ENCODE data around the gene DNM3.

- TF ChIP-seq CTCF (IDR thresholded peaks at IDR 0.05; ENCODE audit: low read length) (no peak), EZH2 (optimal IDR thresholded peaks at IDR 0.05; ENCODE audit: low read depth, low read length) (no peak)
These were observed 536.9 kb downstream of the DNM3 start for GRCh38 chr1:172378109-172378760.
